D341Med (cell line): Measurements from ENCODE around the gene RFT1.

Source experiments
- DNase-seq: peaks from one replicate; pipeline ENCODE4 v3.0.0; 2012; ENCODE audit warnings: low spot score

Gene RFT1

GRCh38 chr3:53130179-53131061 lies at the start of gene RFT1:
Gene RFT1 (minus strand): TSS chr3:53130435. CDS start chr3:53130400, 35 bp downstream.
- peak; percentile 95 for DNase-seq

GRCh38 chr3:53179580-53179979 lies 49.3 kb upstream of the RFT1 start:
- DNase-seq = no peak

- DNase-seq = no peak
These were observed 48.0 kb upstream of the RFT1 start for GRCh38 chr3:53178246-53178645.

GRCh38 chr3:53175613-53176540 lies 45.6 kb upstream of the RFT1 start:
- no peak for DNase-seq

- DNase-seq = no peak
These were observed 44.4 kb upstream of the RFT1 start for GRCh38 chr3:53174346-53175250.

GRCh38 chr3:53173107-53173506 lies 42.9 kb upstream of the RFT1 start:
- no peak for DNase-seq

GRCh38 chr3:53171827-53172505 lies 41.7 kb upstream of the RFT1 start:
- DNase-seq = no peak

- no peak for DNase-seq
These were observed 40.8 kb upstream of the RFT1 start for GRCh38 chr3:53171064-53171418.

GRCh38 chr3:53170325-53171063 lies 40.3 kb upstream of the RFT1 start:
- no peak for DNase-seq

- no peak for DNase-seq
These were observed 39.6 kb upstream of the RFT1 start for GRCh38 chr3:53169832-53170324.

- no peak for DNase-seq
These were observed 39.0 kb upstream of the RFT1 start for GRCh38 chr3:53169045-53169831.

- no peak for DNase-seq
These were observed 38.1 kb upstream of the RFT1 start for GRCh38 chr3:53168175-53168923.

GRCh38 chr3:53167418-53168174 lies 37.4 kb upstream of the RFT1 start:
- DNase-seq = no peak

GRCh38 chr3:53166781-53167291 lies 36.6 kb upstream of the RFT1 start:
- DNase-seq = no peak

- no peak for DNase-seq
These were observed 36.0 kb upstream of the RFT1 start for GRCh38 chr3:53166206-53166605.

- DNase-seq = no peak
These were observed 34.7 kb upstream of the RFT1 start for GRCh38 chr3:53164911-53165310.

- no peak for DNase-seq
These were observed 33.5 kb upstream of the RFT1 start for GRCh38 chr3:53163444-53164387.
